Liver (tissue), 9 donors: ENCODE results near the gene DGCR2. TPM values are rescaled to one million over a fixed set of nuclear protein-coding genes. Genes with fewer than 3 reads are reported as not detected.
A peak's percentile ranks its signal among the peaks of the same experiment; 100 is the strongest.

Experiments
- DNase-seq: peaks from one replicate; pipeline ENCODE4 v3.0.0-alpha.2; 2017; ENCODE audit warnings: low spot score
- H3K27ac ChIP-seq, 2 donors: one replicate each; pipeline ENCODE4 v1.7.0; 2013; ENCODE audit warnings: inconsistent platforms in 2 of 2, low read length in 2 of 2, control low read depth in 1 of 2, low read depth in 1 of 2, mild to moderate bottlenecking in 1 of 2
- H3K27me3 ChIP-seq, 4 donors: one replicate each; pipeline versions ENCODE4 v1.6.1 to v1.7.0; 2013; ENCODE audit warnings: low read length in 3 of 4, inconsistent platforms in 1 of 4, mild to moderate bottlenecking in 1 of 4, moderate library complexity in 1 of 4; ENCODE audit not compliant: control insufficient read depth in 4 of 4, insufficient read depth in 4 of 4
- H3K36me3 ChIP-seq, 4 donors: one replicate each; pipeline versions ENCODE4 v1.6.1 to v1.7.0; 2013; ENCODE audit warnings: low read length in 3 of 4, mild to moderate bottlenecking in 3 of 4, low read depth in 1 of 4, moderate library complexity in 1 of 4; ENCODE audit not compliant: control insufficient read depth in 4 of 4, insufficient read depth in 3 of 4
- H3K4me1 ChIP-seq, 4 donors: one replicate each; pipeline versions ENCODE4 v1.6.1 to v1.7.0; 2013; ENCODE audit warnings: low read length in 3 of 4, mild to moderate bottlenecking in 3 of 4, moderate library complexity in 1 of 4; ENCODE audit not compliant: control insufficient read depth in 4 of 4, insufficient read depth in 4 of 4
- H3K4me3 ChIP-seq, 3 donors: one replicate each; pipeline versions ENCODE4 v1.6.1 to v1.7.0; 2013; ENCODE audit warnings: low read length in 3 of 3, control low read depth in 1 of 3, low read depth in 1 of 3, mild to moderate bottlenecking in 1 of 3
- H3K9ac ChIP-seq, 2 donors: one replicate each; pipeline ENCODE4 v1.7.0; 2013; ENCODE audit warnings: low read length in 2 of 2, mild to moderate bottlenecking in 2 of 2, moderate library complexity in 2 of 2, control low read depth in 1 of 2, low read depth in 1 of 2
- H3K9me3 ChIP-seq, 4 donors: one replicate each; pipeline versions ENCODE4 v1.6.1 to v1.7.0; 2013; ENCODE audit warnings: low read length in 3 of 4; ENCODE audit not compliant: control insufficient read depth in 4 of 4
- EGR1 ChIP-seq, 2 donors: IDR thresholded peaks; 2 replicates each; pipeline ENCODE4 v1.6.1; 2016 to 2018; ENCODE audit warnings: antibody characterized with exemption in 2 of 2, low read depth in 2 of 2
- FOXA1 ChIP-seq: IDR thresholded peaks from 2 replicates; pipeline ENCODE4 v1.6.1; 2016; ENCODE audit warnings: antibody characterized with exemption
- FOXA2 ChIP-seq: IDR thresholded peaks from 2 replicates; pipeline ENCODE4 v1.6.1; 2016; ENCODE audit warnings: antibody characterized with exemption
- GABPA ChIP-seq, 2 donors: IDR thresholded peaks in 1 of 2; conservative IDR thresholded peaks in 1 of 2; 2 replicates each; pipeline ENCODE4 v1.6.1; 2016; ENCODE audit warnings: antibody characterized with exemption in 2 of 2, mild to moderate bottlenecking in 1 of 2, moderate library complexity in 1 of 2
- HNF4A ChIP-seq, 2 donors: conservative IDR thresholded peaks; 2 replicates each; pipeline ENCODE4 v1.6.1; 2016; ENCODE audit warnings: antibody characterized with exemption in 2 of 2, mild to moderate bottlenecking in 2 of 2
- HNF4G ChIP-seq: IDR thresholded peaks from 2 replicates; pipeline ENCODE4 v1.6.1; 2016; ENCODE audit warnings: antibody characterized with exemption
- JUND ChIP-seq, 2 donors: IDR thresholded peaks; 2 replicates each; pipeline ENCODE4 v1.6.1; 2016; ENCODE audit warnings: antibody characterized with exemption in 2 of 2
- RAD21 ChIP-seq, 2 donors: IDR thresholded peaks; 2 replicates each; pipeline ENCODE4 v1.6.1; 2016; ENCODE audit warnings: antibody characterized with exemption in 2 of 2, mild to moderate bottlenecking in 2 of 2
- RXRA ChIP-seq, 2 donors: IDR thresholded peaks; 2 replicates each; pipeline ENCODE4 v1.6.1; 2017 to 2018; ENCODE audit warnings: antibody characterized with exemption in 2 of 2, mild to moderate bottlenecking in 1 of 2
- SP1 ChIP-seq: IDR thresholded peaks from 2 replicates; pipeline ENCODE4 v1.6.1; 2018; ENCODE audit warnings: antibody characterized with exemption, mild to moderate bottlenecking
- TAF1 ChIP-seq: conservative IDR thresholded peaks from 2 replicates; pipeline ENCODE4 v1.6.1; 2016; ENCODE audit warnings: antibody characterized with exemption, mild to moderate bottlenecking
- YY1 ChIP-seq: IDR thresholded peaks from 2 replicates; pipeline ENCODE4 v1.6.1; 2016; ENCODE audit warnings: antibody characterized with exemption, mild to moderate bottlenecking
- WGBS: extraction: QIAGEN DNeasy Blood & Tissue Kit; methylation state at CpG from one replicate; pipeline ENCODE4 v1.1.7; 2013; 5-methylcytosine and 5-hydroxymethylcytosine counted together
- polyA plus RNA-seq, 2 donors: library from polyadenylated mRNA; stranded (reverse) in 1 of 2; unstranded in 1 of 2; fragments of 200-250 nt in 1 of 2; fragments of >200 nt in 1 of 2; fragmentation: Nextera tagmentation in 1 of 2; extraction: Ambion mirVana in 1 of 2; gene quantifications; one replicate each; pipeline versions ENCODE4 v1.2.1 to v1.2.3, GENCODE V29; 2013 to 2015
- total RNA-seq, 2 donors: library from RNA; depleted of rRNA; stranded (reverse); fragments of >200 nt; gene quantifications; one replicate each; pipeline ENCODE4 v1.2.3, GENCODE V29; 2014
- TF ChIP-seq, protein P1 (sequence below): IDR thresholded peaks from 2 replicates; pipeline ENCODE4 v1.6.1; 2016; ENCODE audit warnings: antibody characterized with exemption
- TF ChIP-seq, protein P2 (sequence below): IDR thresholded peaks from 2 replicates; pipeline ENCODE4 v1.6.1; 2016; ENCODE audit warnings: antibody characterized with exemption, mild to moderate bottlenecking
- TF ChIP-seq, protein P3 (sequence below): IDR thresholded peaks from 2 replicates; pipeline ENCODE4 v1.6.1; 2016; ENCODE audit warnings: antibody characterized with exemption
- TF ChIP-seq, protein P4 (sequence below): fragments of 150-350 bp; IDR thresholded peaks from 2 replicates; pipeline ENCODE4 v1.5.1; 2017; ENCODE audit warnings: improper control_type of control experiment, low read depth, low read length; ENCODE audit not compliant: missing input control
- TF ChIP-seq, protein P5 (sequence below): IDR thresholded peaks from 2 replicates; pipeline ENCODE4 v1.6.1; 2016; ENCODE audit warnings: antibody characterized with exemption
- donor health status: healthy.
- donor health status: healthy.
- donor health status: healthy.
- donor health status: healthy.
- donor health status: healthy.

The DGCR2 gene
- total and polyA plus RNA-seq, 4 donors, result 11.2 to 30.0 (median 21.1) TPM

DNA sequence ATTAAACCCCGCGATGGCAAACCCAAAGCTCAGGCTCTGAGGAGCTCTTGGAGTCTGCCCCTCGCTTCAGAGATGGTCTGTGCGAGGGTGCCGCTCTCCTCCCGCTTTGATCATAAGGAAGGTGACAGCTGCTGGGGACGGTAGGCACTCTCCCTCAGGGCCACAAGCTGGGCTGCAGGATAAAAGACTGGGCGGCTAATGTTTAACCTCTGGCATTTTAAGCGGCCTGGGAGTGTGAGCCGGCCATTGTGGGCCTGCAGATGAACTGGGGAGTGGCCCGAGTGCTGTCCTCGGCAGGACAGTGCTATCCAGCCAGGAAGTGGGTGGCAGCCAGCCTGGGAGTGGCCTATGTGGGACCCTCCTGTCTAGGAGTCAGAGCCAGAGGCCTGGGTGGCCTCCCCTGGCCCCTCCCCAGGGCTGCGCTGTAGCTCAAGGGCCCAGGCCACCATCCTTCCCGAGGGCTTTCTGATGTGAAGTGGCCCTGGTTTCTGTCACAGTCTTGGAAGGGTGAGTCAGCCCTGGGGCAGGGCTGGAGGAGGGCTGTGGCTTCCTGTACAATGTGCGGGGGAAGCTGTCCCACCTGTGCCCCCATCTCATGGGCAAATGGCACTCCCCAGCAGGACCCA, 127.4 kb downstream of the DGCR2 start:
- no peak overlapping the region for H3K4me3 ChIP-seq
- no peak overlapping the region for H3K27ac ChIP-seq
- peaks cover 3 to 10% (median 6%) of the 10 kb centered on the region in 4 donors for H3K4me1 ChIP-seq
- peaks cover 0 to 2% (median 0%) of the 10 kb centered on the region in 4 donors for H3K27me3 ChIP-seq
- no peak for DNase-seq
- H3K36me3 ChIP-seq, result no peaks in the 10 kb centered on the region
- no peak overlapping the region for H3K9ac ChIP-seq
- TF ChIP-seq FOXA2 (no peak), FOXA1 (no peak), SP1 (peak; percentile 9), RAD21 (IDR thresholded peaks at IDR 0.05) (no peak), JUND (IDR thresholded peaks at IDR 0.05) (no peak), YY1 (peak; percentile 30), EGR1 (IDR thresholded peaks at IDR 0.05; ENCODE audit: low read depth in 2 of 2) (no peak), HNF4A (conservative IDR thresholded peaks at IDR 0.05) (no peak), HNF4G (no peak), RXRA (IDR thresholded peaks at IDR 0.05) (no peak)
- TF ChIP-seq, protein P1, sequence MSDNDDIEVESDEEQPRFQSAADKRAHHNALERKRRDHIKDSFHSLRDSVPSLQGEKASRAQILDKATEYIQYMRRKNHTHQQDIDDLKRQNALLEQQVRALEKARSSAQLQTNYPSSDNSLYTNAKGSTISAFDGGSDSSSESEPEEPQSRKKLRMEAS, result no peak
- TF ChIP-seq, protein P2, sequence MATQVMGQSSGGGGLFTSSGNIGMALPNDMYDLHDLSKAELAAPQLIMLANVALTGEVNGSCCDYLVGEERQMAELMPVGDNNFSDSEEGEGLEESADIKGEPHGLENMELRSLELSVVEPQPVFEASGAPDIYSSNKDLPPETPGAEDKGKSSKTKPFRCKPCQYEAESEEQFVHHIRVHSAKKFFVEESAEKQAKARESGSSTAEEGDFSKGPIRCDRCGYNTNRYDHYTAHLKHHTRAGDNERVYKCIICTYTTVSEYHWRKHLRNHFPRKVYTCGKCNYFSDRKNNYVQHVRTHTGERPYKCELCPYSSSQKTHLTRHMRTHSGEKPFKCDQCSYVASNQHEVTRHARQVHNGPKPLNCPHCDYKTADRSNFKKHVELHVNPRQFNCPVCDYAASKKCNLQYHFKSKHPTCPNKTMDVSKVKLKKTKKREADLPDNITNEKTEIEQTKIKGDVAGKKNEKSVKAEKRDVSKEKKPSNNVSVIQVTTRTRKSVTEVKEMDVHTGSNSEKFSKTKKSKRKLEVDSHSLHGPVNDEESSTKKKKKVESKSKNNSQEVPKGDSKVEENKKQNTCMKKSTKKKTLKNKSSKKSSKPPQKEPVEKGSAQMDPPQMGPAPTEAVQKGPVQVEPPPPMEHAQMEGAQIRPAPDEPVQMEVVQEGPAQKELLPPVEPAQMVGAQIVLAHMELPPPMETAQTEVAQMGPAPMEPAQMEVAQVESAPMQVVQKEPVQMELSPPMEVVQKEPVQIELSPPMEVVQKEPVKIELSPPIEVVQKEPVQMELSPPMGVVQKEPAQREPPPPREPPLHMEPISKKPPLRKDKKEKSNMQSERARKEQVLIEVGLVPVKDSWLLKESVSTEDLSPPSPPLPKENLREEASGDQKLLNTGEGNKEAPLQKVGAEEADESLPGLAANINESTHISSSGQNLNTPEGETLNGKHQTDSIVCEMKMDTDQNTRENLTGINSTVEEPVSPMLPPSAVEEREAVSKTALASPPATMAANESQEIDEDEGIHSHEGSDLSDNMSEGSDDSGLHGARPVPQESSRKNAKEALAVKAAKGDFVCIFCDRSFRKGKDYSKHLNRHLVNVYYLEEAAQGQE, result peak; percentile 60
- TF ChIP-seq, protein P3, sequence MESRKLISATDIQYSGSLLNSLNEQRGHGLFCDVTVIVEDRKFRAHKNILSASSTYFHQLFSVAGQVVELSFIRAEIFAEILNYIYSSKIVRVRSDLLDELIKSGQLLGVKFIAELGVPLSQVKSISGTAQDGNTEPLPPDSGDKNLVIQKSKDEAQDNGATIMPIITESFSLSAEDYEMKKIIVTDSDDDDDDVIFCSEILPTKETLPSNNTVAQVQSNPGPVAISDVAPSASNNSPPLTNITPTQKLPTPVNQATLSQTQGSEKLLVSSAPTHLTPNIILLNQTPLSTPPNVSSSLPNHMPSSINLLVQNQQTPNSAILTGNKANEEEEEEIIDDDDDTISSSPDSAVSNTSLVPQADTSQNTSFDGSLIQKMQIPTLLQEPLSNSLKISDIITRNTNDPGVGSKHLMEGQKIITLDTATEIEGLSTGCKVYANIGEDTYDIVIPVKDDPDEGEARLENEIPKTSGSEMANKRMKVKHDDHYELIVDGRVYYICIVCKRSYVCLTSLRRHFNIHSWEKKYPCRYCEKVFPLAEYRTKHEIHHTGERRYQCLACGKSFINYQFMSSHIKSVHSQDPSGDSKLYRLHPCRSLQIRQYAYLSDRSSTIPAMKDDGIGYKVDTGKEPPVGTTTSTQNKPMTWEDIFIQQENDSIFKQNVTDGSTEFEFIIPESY, result no peak
- H3K9me3 ChIP-seq, result no peaks in the 10 kb centered on the region
- WGBS, result 45% methylated on average over 15 of the region's 15 CpGs

DNA sequence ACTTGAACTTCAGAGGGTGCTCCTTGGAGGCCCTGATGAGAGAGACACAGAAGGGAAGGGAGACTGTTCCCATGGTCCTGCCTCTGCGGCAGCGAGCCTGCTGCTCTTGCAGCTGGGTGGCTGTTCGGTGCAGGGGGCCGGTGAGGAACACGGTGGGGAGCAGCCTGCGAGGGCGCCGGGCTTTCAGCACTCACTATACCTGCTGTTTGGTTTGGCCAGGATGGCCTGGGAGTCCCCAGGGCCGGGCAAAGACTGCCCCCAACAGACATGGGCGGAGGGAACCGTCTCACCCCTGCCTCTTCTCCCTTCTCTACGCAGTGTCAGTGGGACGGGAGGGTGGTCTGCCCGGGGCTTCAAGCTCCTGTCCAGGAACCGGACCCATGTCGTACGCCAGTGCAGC, 128.2 kb downstream of the DGCR2 start:
- 79% methylated on average over 17 of the region's 17 CpGs for WGBS
- Histone ChIP-seq H3K36me3 (no peaks in the 10 kb centered on the region), H3K4me1 (peaks cover 3 to 10% (median 6%) of the 10 kb centered on the region in 4 donors), H3K9ac (no peak overlapping the region), H3K4me3 (no peak overlapping the region), H3K9me3 (no peaks in the 10 kb centered on the region), H3K27ac (no peak overlapping the region), H3K27me3 (peaks cover 0 to 2% (median 0%) of the 10 kb centered on the region in 4 donors)
- DNase-seq, result no peak
- TF ChIP-seq FOXA2 (no peak), SP1 (no peak), TAF1 (no peak), GABPA (IDR thresholded peaks at IDR 0.05 in 1 of 2, conservative IDR thresholded peaks at IDR 0.05 in 1 of 2) (no peak), EGR1 (IDR thresholded peaks at IDR 0.05; ENCODE audit: low read depth in 2 of 2) (no peak), YY1 (no peak), RAD21 (IDR thresholded peaks at IDR 0.05) (no peak)
- TF ChIP-seq, protein P4, sequence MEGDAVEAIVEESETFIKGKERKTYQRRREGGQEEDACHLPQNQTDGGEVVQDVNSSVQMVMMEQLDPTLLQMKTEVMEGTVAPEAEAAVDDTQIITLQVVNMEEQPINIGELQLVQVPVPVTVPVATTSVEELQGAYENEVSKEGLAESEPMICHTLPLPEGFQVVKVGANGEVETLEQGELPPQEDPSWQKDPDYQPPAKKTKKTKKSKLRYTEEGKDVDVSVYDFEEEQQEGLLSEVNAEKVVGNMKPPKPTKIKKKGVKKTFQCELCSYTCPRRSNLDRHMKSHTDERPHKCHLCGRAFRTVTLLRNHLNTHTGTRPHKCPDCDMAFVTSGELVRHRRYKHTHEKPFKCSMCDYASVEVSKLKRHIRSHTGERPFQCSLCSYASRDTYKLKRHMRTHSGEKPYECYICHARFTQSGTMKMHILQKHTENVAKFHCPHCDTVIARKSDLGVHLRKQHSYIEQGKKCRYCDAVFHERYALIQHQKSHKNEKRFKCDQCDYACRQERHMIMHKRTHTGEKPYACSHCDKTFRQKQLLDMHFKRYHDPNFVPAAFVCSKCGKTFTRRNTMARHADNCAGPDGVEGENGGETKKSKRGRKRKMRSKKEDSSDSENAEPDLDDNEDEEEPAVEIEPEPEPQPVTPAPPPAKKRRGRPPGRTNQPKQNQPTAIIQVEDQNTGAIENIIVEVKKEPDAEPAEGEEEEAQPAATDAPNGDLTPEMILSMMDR, result no peak
- TF ChIP-seq, protein P1, result no peak
- TF ChIP-seq, protein P5, sequence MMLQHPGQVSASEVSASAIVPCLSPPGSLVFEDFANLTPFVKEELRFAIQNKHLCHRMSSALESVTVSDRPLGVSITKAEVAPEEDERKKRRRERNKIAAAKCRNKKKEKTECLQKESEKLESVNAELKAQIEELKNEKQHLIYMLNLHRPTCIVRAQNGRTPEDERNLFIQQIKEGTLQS, result no peak
